DMS153 treated with DMSO at 0.1 percent for 48 hours (cell line): ENCODE results near the gene APMAP.
"Not testable (repeated sequence)": the region's sequence is repeated elsewhere in the genome, so short reads cannot be mapped to it uniquely, and the experiment has no call there.

Experiments used
- DNase-seq: peaks from one replicate; lab custom pipeline; 2025; ENCODE audit not compliant: unreplicated experiment; lab: John Stamatoyannopoulos, UW

The APMAP gene

DNA sequence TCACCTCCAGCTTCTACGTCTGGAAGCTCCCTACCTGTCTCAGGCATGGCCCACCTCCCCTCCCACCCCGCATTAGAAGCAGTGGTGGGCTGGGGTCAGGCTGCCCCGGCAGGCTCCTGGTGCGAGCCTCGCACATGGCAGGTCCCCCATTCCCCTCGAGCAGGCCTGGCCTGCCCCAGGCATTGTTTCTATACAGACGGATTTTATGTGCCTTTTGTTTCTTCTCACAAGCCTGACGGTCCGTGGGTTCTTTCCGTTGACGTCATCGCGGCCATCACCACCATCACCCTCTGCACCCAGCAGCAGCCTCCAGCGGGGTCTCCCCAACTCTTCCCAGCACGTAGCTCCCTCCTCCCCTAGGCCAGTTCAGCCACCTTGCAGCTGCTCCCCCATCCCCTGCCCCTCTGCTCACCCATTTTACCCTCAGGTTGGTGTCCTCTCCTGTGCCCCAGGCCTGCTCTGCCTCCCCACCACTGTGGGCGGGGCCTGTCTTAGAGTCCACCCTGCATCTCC, 38.9 kb downstream of the APMAP start:
- no peak for DNase-seq

- no peak for DNase-seq
Observed at GRCh38 chr20:24953209-24953575, 39.4 kb downstream of the APMAP start.

DNA sequence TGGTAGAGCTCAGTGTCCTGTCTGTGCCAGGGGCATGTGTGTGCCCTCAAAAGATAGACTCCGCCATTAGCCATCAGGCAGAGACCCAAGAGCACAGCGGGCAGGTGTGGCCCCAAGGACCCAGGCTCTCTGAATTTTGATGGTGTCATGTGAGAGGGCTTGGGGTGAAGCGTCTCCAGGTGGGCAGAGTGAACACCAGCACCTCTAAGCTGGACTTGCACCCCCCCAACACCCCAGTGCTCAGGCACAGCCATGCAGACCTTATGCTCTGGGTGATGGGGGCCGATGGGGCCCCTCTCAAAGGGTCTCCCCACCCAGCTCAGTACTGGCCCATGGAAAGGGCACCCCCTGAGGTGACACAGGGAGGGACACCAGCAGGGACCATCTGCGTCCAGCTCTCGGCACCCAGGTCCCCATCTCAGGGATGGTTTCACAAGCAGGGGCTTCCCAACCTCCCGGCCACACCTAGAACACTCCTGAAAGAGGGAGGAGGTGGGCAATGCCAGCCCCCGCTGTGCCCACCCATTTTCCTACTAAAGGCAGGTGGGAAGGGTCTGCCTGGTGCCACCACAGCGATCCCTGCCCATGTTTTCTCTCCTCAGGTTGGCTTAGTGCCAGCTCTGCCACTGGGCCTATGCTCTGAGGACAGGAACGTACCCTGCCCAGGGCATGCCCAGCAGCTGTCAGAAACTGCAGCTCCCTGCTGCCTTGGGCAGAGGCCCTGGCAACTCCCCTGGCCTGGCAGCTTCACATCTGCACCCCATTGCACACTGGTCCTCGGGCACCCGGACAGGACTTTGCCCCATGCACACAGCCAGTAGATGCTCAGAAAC, 40.0 kb downstream of the APMAP start:
- DNase-seq, result no peak

DNA sequence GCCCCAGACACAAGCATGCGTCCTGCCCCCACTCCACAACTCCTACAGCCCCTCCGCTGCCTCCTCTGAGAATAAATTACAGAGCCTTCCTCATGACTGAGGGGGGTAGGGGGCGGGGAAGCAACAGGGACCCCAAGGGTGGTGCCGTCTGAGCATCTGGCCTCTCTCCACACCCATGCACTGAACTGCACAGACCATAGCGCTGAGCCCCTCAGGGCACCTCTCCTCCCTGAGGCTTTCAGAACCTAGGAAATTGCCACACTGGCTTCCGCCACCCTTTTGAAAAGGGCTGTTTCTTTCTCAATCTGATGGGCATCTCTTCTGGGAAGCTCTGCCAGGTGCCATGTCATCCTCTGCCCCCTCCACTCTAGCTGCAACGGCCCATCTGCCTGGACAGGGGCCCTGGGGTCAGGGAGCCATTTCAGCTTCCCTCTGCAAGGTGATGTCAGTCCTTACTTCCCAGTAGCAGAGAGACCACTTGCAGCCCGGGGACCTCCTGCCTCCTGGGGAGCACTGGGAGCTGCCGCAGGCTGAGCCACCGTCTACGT, 40.9 kb downstream of the APMAP start:
- no peak for DNase-seq

DNA sequence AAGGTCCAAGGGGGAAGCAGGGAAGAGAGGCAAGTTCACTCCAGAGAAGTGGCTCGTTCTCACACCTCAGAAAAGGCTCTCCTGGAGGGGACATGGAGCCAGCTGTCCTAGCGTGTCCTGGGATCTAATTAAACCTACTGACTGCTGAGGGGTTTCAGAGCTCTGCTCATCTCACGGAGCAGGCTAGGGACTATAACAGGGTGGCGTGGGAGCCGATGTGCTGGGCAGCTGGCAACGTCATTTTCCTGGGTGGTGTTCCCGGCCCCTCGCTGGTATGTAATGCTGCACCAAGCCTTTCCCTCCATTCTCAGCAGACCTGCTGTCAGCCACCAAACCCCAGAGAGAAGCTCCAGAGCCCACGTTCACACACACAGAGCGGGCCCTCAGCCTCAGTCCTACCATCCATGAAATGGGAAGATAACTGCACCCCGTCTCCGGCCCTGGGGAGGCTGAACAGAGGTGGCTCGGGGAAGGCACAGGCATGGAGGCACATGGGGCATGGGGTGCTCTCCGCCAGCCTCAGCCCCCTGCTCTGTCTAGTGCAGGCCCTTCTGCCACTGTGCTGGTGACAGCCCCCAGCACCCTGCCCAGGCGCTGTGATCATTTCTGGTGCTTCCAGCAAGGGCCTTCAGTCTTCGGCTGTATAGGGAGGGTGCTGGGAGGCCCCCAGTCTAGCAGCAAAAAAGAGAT, 41.6 kb downstream of the APMAP start:
- DNase-seq, result no peak

GRCh38 chr20:24950128-24950835, 42.3 kb downstream of the APMAP start:
- DNase-seq, result no peak

- DNase-seq, result no peak
Observed at GRCh38 chr20:24949756-24950127, 42.8 kb downstream of the APMAP start.

DNA sequence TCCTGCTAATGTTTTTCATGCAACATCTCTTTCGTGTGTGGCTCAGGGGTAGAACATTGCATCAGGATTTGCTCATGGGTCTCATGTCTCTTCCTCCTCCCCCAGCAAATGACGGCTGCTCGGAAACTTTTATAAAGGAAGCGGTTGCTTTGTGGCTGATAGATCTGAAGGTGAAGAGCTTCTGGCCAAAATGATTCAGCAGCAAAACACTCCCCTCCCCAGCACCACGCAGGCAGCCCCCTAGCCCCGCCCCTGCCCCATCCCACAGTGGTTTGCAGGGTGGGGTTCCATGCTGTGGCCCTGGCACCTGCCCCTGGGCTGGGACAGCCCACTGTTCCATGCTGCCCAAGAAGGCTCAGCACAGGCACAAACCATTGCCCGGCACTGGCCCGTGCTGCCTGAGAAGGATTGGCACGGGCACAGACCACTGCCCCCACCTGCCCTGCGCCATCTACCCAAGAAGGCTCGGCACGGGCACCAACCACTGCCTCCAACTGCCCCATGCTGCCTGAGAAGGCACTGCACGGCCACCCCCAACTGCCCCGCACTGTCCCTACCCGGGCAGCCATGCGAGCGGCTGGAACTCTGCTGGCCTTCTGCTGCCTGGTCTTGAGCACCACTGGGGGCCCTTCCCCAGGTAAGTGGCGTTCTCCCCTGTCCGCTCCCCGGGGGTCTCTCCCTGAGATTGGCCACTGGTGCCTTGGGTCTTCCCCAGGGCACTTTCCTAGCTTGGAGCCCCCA, 43.4 kb downstream of the APMAP start, which contains the start of gene CST7:
Gene CST7 (plus strand): TSS at position 331 of the 741 bp plus-strand sequence. CDS start 237 bp downstream, at position 568.
- no peak for DNase-seq

DNA sequence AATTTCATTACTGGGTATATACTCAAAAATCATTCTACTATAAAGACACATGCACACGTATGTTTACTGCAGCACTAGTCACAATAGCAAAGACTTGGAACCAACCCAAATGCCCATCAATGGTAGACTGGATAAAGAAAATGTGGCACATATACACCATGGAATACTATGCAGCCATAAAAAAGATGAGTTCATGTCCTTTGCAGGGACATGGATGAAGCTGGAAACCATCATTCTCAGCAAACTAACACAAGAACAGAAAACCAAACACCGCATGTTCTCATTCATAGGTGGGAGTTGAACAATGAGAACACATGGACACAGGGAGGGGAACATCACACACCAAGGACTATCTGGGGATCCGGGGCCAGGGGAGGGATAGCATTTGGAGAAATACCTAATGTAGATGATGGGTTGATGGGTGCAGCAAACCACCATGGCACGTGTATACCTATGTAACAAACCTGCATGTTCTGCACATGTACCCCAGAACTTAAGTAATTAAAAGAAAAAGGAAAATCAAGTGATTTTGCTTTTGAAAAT, 44.1 kb downstream of the APMAP start:
- not testable (repeated sequence) for DNase-seq

DNA sequence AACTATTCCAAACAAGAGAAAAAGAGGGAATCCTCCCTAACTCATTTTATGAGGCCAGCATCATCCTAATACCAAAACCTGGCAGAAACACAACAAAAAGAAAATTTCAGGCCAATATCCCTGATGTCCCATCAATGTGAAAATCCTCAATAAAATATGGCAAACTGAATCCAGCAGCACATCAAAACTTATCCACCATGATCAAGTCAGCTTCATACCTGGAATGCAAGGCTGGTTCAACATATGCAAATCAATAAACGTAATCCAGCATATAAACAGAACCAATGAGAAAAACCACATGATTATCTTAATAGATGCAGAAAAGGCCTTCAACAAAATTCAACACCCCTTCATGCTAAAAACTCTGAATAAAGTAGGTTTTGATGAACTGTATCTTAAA, 46.2 kb downstream of the APMAP start:
- not testable (repeated sequence) for DNase-seq

GRCh38 chr20:24943731-24944130, 48.8 kb downstream of the APMAP start:
- no peak for DNase-seq

GRCh38 chr20:24943196-24943595, 49.4 kb downstream of the APMAP start:
- DNase-seq, result no peak

DNA sequence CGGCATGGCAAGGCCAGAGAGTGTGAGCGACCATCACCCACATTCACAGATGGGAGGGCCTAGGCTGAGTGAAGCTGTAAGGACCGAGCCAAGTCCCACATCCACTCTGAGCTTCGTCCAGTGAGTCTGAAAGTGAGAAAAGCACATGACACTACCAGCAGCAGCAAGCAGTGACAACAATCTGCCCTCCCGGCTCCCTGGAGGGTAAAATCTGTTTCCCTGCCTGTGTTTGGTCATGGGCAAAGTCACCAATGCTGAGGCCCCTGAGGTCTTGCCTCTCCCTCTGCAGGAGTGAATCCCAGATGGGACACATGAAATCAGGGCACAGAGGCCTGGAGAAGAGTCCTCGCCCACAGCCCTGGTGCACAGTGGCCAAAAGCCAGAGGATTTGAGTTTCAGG, 49.9 kb downstream of the APMAP start:
- no peak for DNase-seq

GRCh38 chr20:24939036-24939435, 53.5 kb downstream of the APMAP start:
- no peak for DNase-seq

DNA sequence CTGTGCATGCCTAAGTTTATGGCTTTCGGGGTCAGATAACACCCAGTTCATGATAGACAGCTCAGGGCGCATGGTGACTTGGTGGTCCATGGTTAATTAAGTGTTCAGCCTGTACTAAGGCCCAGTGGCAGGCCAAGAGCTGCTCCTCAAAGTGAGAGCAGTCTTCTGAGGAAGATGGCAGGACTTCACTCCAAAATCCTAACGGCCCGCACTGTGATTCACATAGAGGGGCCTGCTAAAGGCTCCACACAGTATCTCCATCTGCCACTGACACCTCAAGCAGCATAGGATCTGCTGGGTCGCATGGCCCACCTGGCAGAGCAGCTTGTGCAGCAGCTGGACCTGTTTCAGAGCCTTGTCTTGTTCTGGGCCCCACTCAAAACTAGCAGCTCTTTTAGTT, 54.1 kb downstream of the APMAP start:
- no peak for DNase-seq

DNA sequence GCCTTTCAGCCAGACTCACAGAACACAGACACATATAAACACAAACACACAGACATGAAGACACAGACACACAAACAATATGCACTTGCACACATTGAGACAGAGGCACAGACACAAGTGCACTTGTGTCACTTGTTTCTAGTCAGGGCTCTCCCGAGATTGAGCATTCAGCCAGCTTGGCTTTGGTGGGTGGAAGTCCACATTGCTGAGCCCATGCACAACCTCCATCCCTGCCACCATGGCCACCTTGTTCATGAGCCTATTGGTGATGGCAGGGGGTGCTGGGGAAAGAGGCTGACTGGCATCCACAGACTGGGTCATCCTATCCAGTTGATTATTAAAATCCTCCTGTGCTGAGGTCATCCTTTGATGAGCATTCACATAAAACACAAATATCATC, 55.0 kb downstream of the APMAP start:
- no peak for DNase-seq

DNA sequence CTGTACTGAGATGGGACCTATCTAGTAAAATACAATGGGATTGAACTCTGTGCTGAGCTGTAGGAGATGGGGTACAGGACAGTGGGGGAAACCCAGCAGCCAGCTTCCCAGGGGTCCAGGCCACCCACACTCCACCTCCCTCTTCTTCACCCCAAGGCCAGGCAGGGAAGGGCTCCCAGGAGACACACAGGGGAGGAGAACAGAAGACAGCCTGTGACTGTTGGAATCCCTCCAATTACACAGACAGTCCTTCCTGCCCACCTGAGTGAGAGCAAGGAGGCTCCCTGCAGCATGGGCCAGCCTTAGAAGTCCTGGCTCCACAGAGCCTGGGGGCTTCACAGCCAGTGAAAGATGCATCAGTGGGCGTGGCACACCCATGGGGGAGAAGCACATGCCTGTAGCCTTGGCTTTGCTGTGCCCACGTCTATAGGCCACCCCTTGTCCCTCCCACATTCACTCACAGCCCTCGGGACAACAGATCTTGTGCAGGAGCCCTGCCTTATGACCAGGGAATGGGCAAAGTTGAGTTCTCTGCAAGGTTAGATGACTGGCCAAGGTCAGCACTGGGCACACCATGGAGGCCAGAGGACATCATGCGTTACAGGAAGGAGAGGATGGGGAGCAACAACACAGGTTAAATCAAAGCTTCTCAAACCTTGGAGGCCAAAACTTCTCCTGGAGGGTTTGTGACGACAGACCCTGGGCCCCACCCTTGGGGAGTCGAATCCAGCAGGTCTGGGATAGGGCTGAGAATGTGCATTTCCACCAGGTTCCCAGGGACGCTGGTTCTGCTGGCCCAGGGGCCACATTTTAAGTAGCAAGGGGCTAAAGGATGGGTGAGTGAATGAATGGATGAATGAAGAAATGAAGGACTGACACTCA, 55.8 kb downstream of the APMAP start:
- DNase-seq, result no peak

GRCh38 chr20:24935766-24936525, 56.6 kb downstream of the APMAP start:
- no peak for DNase-seq

- DNase-seq, result no peak
Observed at GRCh38 chr20:24935140-24935539, 57.4 kb downstream of the APMAP start.
